Stimulated activated CD8-positive, alpha-beta memory T cell treated with anti-CD3 and anti-CD28 coated beads, Interleukin-4, amount 100 ng/mL, for 48 hours (primary cell): ENCODE results near the gene CDC34.

Experiments used
- DNase-seq: peaks from one replicate; pipeline ENCODE4 v3.0.0-alpha.2; 2020

CDC34 gene

GRCh38 chr19:531753-532560 is at the start of gene CDC34:
CDC34 (plus strand) TSS chr19:531760; CDS start chr19:531932, 172 bp downstream.
- DNase-seq: no peak

- DNase-seq: no peak
These were observed 49.1 kb upstream of the CDC34 start for GRCh38 chr19:482186-483041.

- no peak for DNase-seq
These were observed 48.1 kb upstream of the CDC34 start for GRCh38 chr19:483332-484072.

GRCh38 chr19:484494-484893 is 47.1 kb upstream of the CDC34 start:
- no peak for DNase-seq

GRCh38 chr19:485077-485476 is 46.5 kb upstream of the CDC34 start:
- DNase-seq: no peak

- no peak for DNase-seq
These were observed 45.9 kb upstream of the CDC34 start for GRCh38 chr19:485583-486236.

- DNase-seq: peak; percentile 95
These were observed 42.8 kb upstream of the CDC34 start for GRCh38 chr19:488505-489417.

GRCh38 chr19:489418-490196 is 42.0 kb upstream of the CDC34 start:
- DNase-seq: no peak

- DNase-seq: peak; percentile 55
These were observed 40.3 kb upstream of the CDC34 start for GRCh38 chr19:491146-491741.

GRCh38 chr19:492091-492531 is 39.4 kb upstream of the CDC34 start:
- peak; percentile 58 for DNase-seq

- no peak for DNase-seq
These were observed 38.0 kb upstream of the CDC34 start for GRCh38 chr19:493391-494170.

GRCh38 chr19:494171-495080 is 37.1 kb upstream of the CDC34 start:
- no peak for DNase-seq

GRCh38 chr19:495081-495401 is 36.5 kb upstream of the CDC34 start:
- no peak for DNase-seq

- DNase-seq: peak; percentile 76
These were observed 36.0 kb upstream of the CDC34 start for GRCh38 chr19:495402-496111.

- no peak for DNase-seq
These were observed 35.4 kb upstream of the CDC34 start, which contains the start of gene MADCAM1 for GRCh38 chr19:496112-496665. MADCAM1 (plus strand) TSS chr19:496486; CDS start chr19:496500, 14 bp downstream.

GRCh38 chr19:496986-497385 is 34.6 kb upstream of the CDC34 start:
- DNase-seq: no peak

GRCh38 chr19:497491-497868 is 34.1 kb upstream of the CDC34 start:
- no peak for DNase-seq
